Measurements from ENCODE around the gene SPPL3.
"Not testable (repeated sequence)": the region's sequence is repeated elsewhere in the genome, so short reads cannot be mapped to it uniquely, and the experiment has no call there.

The SPPL3 gene

DNA sequence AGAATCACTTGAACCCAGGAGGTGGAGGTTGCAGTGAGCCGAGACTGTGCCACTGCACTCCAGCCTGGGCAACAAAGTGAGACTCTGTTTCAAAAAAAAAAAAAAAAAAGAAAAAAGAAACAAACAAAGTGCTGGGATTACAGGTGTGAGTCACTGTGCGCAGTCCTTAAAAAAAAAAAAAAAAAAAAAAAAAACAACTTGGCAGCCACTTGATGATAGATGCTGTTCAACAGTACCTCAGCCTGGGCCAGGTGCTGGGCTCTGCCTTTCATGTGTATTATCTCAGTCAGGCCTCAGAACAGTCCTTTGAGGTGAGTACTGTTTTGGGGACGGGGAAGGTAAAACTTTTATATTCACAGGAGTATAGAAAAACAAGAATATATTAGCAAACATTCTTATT, 169.0 kb downstream of the SPPL3 start:
- no peak for DNase-seq (ENCODE audit: low read depth)

DNA sequence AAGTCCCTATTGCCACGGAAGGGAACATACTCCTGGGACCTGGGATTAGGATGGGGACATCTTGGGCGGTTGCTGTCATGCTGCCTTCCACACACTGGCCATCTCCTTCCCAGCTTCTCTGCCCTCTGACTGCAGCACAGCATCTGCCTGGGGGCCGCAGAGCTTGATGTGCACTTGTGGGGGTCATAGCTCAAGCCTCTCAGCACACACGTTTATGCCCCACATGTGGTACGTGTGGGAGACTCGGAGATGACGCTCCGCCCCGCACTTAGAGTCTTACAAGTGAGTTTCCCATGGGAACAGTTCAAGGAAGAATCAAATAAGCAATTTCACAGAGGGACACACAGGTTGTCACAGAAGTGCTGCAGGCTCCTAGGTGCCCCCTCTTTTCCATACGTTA, 169.9 kb downstream of the SPPL3 start:
- TF ChIP-seq, protein P1, sequence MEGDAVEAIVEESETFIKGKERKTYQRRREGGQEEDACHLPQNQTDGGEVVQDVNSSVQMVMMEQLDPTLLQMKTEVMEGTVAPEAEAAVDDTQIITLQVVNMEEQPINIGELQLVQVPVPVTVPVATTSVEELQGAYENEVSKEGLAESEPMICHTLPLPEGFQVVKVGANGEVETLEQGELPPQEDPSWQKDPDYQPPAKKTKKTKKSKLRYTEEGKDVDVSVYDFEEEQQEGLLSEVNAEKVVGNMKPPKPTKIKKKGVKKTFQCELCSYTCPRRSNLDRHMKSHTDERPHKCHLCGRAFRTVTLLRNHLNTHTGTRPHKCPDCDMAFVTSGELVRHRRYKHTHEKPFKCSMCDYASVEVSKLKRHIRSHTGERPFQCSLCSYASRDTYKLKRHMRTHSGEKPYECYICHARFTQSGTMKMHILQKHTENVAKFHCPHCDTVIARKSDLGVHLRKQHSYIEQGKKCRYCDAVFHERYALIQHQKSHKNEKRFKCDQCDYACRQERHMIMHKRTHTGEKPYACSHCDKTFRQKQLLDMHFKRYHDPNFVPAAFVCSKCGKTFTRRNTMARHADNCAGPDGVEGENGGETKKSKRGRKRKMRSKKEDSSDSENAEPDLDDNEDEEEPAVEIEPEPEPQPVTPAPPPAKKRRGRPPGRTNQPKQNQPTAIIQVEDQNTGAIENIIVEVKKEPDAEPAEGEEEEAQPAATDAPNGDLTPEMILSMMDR (conservative IDR thresholded peaks at IDR 0.05; ENCODE audit: low read length) = no peak
- DNase-seq (ENCODE audit: low read depth) = no peak
- no peak overlapping the region for H3K4me3 ChIP-seq (ENCODE audit: low read length)

More for the DNA sequence above, 169.0 kb downstream of the SPPL3 start:
- H3K4me3 ChIP-seq (ENCODE audit: low read length) = no peak overlapping the region
- TF ChIP-seq, protein P1 (conservative IDR thresholded peaks at IDR 0.05; ENCODE audit: low read length) = no peak

DNA sequence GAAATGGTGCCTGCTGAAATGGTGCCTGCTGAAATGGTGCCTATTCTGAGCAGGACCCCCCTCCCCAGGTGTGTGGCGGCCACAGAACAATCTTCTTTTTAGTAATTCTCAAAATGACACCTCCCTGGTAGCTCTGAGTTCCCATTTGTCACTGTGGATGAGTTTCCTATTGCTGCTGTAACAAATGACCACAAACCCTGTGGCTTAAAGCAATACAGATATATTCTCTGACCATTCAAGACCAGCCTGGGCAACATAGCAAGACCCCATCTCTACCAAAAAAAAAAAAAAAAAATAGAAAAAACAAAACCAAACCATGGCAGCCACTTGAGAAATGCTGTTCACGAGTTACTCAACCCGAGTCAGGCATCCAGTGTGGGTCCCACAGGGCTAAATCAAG, 170.6 kb downstream of the SPPL3 start:
- no peak overlapping the region for H3K4me3 ChIP-seq (ENCODE audit: low read length)
- DNase-seq (ENCODE audit: low read depth) = no peak
- TF ChIP-seq, protein P1 (conservative IDR thresholded peaks at IDR 0.05; ENCODE audit: low read length) = no peak

DNA sequence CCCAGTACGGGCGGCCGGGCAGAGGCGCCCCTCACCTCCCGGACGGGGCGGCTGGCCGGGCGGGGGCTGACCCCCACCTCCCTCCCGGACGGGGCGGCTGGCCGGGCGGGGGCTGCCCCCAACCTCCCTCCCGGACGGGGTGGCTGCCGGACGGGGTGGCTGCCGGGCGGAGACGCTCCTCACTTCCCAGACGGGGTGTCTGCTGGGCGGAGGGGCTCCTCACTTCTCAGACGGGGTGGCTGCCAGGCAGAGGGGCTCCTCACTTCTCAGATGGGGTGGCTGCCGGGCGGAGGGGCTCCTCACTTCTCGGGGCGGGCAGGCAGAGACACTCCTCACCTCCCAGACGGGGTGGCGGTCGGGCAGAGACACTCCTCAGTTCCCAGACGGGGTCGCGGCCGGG, 172.0 kb downstream of the SPPL3 start:
- DNase-seq (ENCODE audit: low read depth); H3K4me3 ChIP-seq (ENCODE audit: low read length): not testable (repeated sequence)

DNA sequence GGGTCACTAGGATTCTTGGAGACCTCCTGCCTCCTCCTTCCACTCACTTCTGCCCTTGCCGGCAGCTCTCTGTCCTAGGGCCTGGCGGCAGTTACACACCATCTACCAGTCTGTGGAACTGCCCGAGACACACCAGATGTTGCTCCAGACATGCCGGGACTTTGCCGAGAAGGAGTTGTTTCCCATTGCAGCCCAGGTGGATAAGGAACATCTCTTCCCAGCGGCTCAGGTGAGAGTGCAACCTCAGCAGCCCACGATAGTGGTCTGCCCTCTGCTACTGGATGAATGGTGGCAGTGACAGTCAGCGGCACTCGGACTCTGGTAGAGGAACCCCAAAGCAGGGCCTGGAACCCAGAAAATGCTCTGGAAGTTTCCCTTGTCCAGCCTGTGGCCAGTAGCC, 177.2 kb downstream of the SPPL3 start:
- DNase-seq (ENCODE audit: low read depth) = no peak
- TF ChIP-seq, protein P1 (conservative IDR thresholded peaks at IDR 0.05; ENCODE audit: low read length) = no peak
- no peak overlapping the region for H3K4me3 ChIP-seq (ENCODE audit: low read length)

DNA sequence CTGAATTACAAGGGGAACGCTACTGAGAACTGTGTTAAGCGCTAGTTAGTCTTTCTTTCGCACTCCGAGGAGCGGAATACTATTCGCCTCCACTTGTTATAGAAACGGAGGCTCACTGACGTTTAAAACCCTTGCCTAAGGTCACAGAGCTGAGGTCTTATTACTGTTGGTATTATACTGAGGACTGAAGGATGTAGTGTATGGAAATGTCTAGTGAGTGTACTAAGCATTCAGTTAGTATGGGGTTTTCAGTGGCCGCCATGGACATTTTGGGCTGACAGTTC, 177.7 kb downstream of the SPPL3 start:
- TF ChIP-seq, protein P1 (conservative IDR thresholded peaks at IDR 0.05; ENCODE audit: low read length) = no peak
- DNase-seq (ENCODE audit: low read depth) = no peak
- peak overlapping the region; percentile 69 for H3K4me3 ChIP-seq (ENCODE audit: low read length)

DNA sequence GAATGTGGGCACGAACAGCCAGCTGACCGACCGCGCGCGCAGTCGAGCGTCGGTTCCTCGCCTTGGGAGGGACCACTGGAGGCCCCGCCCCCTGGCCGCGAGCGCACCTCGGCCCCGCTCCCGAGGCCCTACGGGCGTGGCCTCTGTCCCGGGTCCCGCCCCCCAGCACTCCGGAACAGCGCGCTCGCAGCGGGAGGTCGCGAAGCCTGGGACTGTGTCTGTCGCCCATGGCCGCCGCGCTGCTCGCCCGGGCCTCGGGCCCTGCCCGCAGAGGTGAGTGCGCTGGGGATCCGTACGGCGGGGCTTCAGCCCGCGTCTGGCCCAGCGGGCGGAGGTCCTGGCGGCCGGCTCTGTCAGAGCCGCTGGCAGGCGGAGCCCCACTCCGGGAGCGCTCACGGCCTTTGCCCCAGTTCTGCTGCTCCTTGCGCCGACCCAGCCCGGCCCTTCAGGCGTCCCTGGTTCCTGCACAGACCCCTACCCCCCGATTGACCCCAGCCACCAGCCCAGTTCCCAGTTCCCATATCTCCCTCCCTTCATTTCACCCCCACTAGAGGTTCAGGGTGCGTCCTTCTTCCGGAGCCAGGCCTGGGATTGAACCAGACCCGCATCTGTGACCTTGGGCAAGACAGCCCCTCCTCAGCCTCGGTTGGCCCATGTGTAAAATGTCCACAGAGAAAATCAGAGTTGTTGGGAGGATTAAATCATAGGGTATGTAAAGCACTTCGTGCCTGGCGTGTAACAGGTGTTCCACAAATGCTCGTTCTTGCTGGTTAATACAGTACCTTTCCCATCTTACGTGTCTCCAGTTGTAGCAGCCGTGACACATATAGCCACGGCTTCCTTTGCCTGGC, 178.3 kb downstream of the SPPL3 start, which contains the start of gene ACADS:
ACADS (plus strand) TSS at position 168 of the 851 bp plus-strand sequence; CDS start at position 228, 60 bp downstream.
- peak within 1 kb of the TSS; percentile 69 for H3K4me3 ChIP-seq (ENCODE audit: low read length)
- TF ChIP-seq, protein P1 (conservative IDR thresholded peaks at IDR 0.05; ENCODE audit: low read length) = no peak
- peak; percentile 73 for DNase-seq (ENCODE audit: low read depth)

All from AG10803 (cell line).